Skeletal muscle cell (primary cell): ENCODE results near the gene FOLR1.
"Not testable (repeated sequence)": the region's sequence is repeated elsewhere in the genome, so short reads cannot be mapped to it uniquely, and the experiment has no call there.

Source experiments
- DNase-seq: peaks from one replicate; pipeline ENCODE4 v3.0.0-alpha.2; 2010; ENCODE audit warnings: low read depth
- H3K4me3 ChIP-seq: 2 replicates; pipeline ENCODE4 v1.5.1; 2011; ENCODE audit warnings: low read depth, mild to moderate bottlenecking, control low read depth, low read length, moderate library complexity

The FOLR1 gene

GRCh38 chr11:72191961-72192381 lies at the start of gene FOLR1:
Gene FOLR1 (plus strand): TSS chr11:72192140. CDS start chr11:72192174, 34 bp downstream.
- DNase-seq: no peak
- no peak within 1 kb of the TSS for H3K4me3 ChIP-seq

- H3K4me3 ChIP-seq, DNase-seq: not testable (repeated sequence)
These were observed 49.4 kb upstream of the FOLR1 start for GRCh38 chr11:72142543-72142942.

- H3K4me3 ChIP-seq: no peak overlapping the region
- DNase-seq: peak; percentile 12
These were observed 47.0 kb upstream of the FOLR1 start for GRCh38 chr11:72144807-72145565.

- no peak overlapping the region for H3K4me3 ChIP-seq
- DNase-seq: no peak
These were observed 45.3 kb upstream of the FOLR1 start for GRCh38 chr11:72146625-72147024.

GRCh38 chr11:72150882-72151281 lies 41.1 kb upstream of the FOLR1 start:
- H3K4me3 ChIP-seq: no peak overlapping the region

GRCh38 chr11:72153874-72154273 lies 38.1 kb upstream of the FOLR1 start:
- DNase-seq, H3K4me3 ChIP-seq: not testable (repeated sequence)

More at GRCh38 chr11:72150882-72151281, 41.1 kb upstream of the FOLR1 start:
- no peak for DNase-seq

GRCh38 chr11:72154816-72155215 lies 37.1 kb upstream of the FOLR1 start:
- H3K4me3 ChIP-seq: no peak overlapping the region
- no peak for DNase-seq

- no peak for DNase-seq
- no peak overlapping the region for H3K4me3 ChIP-seq
These were observed 36.2 kb upstream of the FOLR1 start for GRCh38 chr11:72155751-72156150.

GRCh38 chr11:72157131-72157530 lies 34.8 kb upstream of the FOLR1 start:
- no peak overlapping the region for H3K4me3 ChIP-seq
- no peak for DNase-seq

GRCh38 chr11:72160319-72160718 lies 31.6 kb upstream of the FOLR1 start:
- DNase-seq: no peak

GRCh38 chr11:72162891-72163492 lies 28.9 kb upstream of the FOLR1 start:
- H3K4me3 ChIP-seq: no peak overlapping the region
- DNase-seq: no peak

More at GRCh38 chr11:72160319-72160718, 31.6 kb upstream of the FOLR1 start:
- no peak overlapping the region for H3K4me3 ChIP-seq

- DNase-seq, H3K4me3 ChIP-seq: not testable (repeated sequence)
These were observed 27.8 kb upstream of the FOLR1 start for GRCh38 chr11:72164187-72164586.

GRCh38 chr11:72169046-72169555 lies 22.8 kb upstream of the FOLR1 start:
- not testable (repeated sequence) for H3K4me3 ChIP-seq, DNase-seq

GRCh38 chr11:72169754-72170153 lies 22.2 kb upstream of the FOLR1 start:
- DNase-seq, H3K4me3 ChIP-seq: not testable (repeated sequence)

- not testable (repeated sequence) for H3K4me3 ChIP-seq, DNase-seq
These were observed 19.9 kb upstream of the FOLR1 start for GRCh38 chr11:72172043-72172442.

GRCh38 chr11:72173291-72173690 lies 18.6 kb upstream of the FOLR1 start:
- no peak overlapping the region for H3K4me3 ChIP-seq
- no peak for DNase-seq

GRCh38 chr11:72174302-72175070 lies 17.5 kb upstream of the FOLR1 start:
- no peak overlapping the region for H3K4me3 ChIP-seq
- no peak for DNase-seq

GRCh38 chr11:72177656-72178055 lies 14.3 kb upstream of the FOLR1 start:
- H3K4me3 ChIP-seq: no peak overlapping the region
- no peak for DNase-seq

- DNase-seq: no peak
- H3K4me3 ChIP-seq: no peak overlapping the region
These were observed 12.7 kb upstream of the FOLR1 start for GRCh38 chr11:72179049-72179803.
